HG03442 (cell line): ENCODE measurements around the gene ALDH6A1.

Experiments used
- ATAC-seq: cut with Tn5 transposase; IDR thresholded peaks from one replicate; pipeline ENCODE4 v1.9.1; 2021; ENCODE audit warnings: mild to moderate bottlenecking, moderate library complexity; ENCODE audit not compliant: unreplicated experiment

The ALDH6A1 gene

DNA sequence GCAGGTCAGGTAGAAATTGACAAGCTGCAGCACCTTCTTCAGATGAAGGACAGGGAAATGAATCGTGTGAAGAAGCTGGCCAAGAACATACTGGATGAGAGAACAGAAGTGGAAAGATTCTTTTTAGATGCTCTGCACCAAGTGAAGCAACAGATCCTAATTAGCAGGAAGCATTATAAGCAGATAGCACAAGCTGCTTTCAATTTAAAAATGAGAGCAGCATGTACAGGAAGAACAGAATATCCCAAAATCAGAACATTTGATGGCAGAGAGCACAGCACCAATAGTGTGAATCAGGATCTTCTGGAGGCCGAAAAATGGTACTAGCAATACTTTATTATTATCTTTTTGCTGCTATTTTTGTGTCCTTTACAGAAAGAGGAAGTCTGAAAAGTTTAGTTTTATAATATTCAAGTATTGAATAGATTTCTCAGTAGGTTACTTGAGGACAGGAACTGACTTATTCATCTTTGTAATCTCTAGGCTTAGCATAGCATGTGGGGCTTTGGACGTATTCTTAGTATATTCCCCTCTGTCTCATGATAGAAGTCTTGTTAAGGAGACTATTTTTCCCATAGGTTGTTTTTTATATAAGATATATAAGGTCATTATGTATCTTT is 34.3 kb downstream of the ALDH6A1 start:
- ATAC-seq = no peak

DNA sequence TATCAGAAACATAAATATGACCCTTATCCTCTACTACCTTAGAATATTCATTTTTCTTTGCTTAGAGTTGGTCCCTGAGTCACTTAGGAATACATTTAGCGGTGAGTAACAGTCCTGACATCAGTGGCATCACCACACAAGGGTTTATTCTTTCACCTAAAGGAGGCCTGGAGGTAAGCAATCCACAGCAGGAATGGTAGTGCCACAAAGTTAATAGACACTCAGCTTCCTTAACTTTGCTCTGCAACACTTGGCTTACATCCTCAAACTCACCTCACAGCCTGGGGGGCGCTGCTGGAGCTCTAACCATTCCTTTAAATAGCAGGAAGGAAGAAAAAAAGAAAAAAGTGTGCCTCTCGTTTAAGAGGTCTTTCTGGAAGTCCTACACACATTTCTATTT is 36.0 kb downstream of the ALDH6A1 start:
- no peak for ATAC-seq

DNA sequence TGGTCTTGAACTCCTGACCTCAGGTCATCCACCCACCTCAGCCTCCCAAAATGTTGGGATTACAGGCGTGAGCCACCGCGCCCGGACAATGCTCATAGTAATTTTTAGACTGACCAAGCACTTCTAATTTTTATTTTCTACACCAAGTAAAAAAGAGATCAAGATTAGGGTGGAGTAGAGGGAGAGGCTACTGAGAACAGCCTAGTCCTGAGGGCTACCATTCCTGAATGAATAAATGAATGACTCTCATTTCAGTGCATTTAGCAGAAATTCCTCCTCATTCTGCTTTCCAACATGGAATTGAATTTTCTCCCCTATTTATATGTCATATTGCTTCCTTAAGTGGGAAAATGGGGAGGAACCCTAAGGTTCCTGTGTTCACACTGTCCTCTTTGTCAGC is 38.7 kb downstream of the ALDH6A1 start:
- no peak for ATAC-seq

DNA sequence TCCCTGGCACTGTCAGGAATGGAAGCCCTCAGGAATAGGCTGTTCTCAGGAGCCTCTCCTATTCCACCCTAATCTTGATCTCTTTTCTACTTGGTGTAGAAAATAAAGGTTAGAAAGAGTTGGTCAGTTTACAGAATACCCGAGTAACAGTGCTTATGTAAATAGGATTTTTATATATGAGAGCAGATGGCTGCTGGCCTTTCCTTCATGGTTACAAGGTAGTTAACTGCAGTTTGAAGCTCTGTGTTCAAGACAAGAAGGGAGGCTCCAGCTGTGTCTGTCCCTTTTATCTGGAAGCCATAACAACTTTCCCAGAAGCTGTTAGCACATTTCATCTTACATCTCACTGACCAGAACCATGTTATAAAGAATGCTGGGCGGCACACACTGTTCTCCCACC is 42.0 kb downstream of the ALDH6A1 start:
- no peak for ATAC-seq

DNA sequence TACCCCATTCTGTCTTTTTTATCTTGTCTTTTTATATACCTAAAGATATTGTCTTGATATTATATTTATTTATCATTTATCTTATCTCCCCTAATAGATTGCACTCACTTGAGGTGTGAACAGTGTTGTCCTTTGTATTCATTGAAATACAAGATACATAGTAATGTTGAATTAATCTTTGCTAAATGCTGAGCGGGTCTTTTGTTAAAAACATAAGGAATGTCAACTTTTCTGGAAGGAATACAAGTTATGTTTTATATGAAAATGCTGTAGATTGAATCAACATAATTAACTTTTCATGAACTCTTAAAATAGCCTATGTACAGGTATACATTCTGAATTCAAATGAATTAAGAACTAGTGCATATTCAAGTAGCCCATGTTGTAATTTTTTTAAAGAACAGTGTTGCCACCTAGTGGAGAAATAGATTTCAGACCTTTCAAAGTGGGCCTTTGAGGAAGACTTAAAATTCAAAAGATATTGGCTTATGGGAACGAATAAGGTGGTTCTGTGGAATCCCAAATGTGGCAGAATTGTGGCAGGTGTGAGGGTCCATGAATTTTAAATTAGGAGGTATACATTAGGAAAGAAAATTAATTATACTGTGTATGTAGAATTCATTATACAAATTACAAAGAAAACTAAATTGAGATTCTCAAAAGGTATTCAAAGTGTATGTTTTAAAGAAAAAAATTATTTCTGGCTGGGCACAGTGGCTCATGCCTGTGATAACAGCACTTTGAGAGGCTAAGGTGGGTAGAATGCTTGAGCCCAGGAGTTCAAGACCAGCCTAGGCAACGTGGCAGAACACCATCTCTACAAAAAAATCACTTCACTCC is 46.0 kb downstream of the ALDH6A1 start:
- no peak for ATAC-seq

DNA sequence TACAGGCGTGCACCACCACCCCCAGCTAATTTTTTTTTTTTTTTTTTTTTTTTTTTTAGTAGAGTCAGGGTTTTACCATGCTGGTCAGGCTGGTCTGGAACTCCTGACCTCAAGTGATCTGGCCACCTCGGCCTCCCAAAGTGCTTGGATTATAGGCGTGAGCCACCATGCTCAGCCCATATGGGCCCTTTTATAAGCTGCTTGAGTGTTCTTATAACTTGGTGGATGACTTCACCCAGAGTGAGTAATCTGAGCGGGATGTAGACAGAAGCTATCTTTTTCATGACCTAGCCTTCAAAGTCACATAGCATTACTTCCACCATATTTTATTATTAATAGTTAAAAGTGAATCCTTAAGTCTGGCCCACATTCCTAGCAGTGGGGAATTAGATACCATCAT is 48.7 kb downstream of the ALDH6A1 start:
- no peak for ATAC-seq

DNA sequence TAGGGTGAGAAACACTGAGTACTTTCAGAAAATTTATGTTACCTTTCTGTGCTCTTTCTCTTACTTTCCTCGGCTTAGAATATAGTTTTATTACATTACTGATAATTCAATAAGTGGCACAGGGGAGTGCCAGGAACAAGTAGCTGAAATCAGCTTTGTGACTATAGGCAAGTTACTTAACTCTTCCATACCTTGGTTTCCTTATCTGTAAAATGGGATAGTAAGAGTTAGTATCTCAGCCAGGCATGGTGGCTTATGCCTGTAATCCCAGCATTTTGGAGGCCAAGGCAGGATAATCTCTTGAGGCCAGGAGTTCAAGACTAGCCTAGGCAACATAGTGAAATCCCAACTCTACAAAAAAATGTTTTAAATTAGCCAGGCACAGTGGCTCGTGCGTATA is 49.7 kb downstream of the ALDH6A1 start:
- ATAC-seq = no peak

DNA sequence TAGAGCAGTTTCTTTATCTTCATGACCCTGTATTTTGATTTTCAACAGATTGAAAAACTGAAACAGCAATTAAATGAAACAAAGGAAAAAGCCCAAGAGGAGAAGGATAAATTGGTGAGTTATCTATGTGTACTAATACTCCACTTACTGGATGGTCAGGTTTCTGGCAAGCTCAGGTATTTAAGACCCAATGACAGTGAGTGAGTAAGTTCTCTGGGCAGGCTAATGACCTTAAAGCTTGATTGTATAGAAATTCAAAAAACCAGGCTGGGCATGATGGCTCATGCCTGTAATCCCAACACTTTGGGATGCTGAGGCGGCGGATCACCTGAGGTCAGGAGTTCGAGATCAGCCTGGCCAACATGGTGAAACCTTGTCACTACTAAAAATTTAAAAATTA is 55.1 kb downstream of the ALDH6A1 start:
- ATAC-seq = no peak

DNA sequence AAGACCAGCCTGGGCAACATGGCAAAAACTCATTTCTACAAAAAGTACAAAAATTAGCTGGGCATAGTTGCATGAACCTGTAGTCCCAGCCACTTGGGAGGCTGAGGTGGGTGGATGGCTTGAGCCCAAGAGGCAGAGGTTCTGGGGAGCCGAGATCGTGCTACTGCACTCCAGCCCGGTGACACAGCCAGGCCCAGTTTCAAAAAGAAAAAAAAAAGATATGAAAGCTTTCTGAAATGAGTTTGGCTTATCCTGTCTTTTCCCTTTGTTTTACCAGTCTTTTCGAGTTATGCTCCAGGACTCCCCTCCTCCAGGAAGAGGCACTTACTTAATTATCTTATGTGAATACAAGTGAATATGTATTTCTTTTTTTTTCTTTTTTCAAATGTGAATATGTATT is 61.9 kb downstream of the ALDH6A1 start:
- ATAC-seq = no peak

DNA sequence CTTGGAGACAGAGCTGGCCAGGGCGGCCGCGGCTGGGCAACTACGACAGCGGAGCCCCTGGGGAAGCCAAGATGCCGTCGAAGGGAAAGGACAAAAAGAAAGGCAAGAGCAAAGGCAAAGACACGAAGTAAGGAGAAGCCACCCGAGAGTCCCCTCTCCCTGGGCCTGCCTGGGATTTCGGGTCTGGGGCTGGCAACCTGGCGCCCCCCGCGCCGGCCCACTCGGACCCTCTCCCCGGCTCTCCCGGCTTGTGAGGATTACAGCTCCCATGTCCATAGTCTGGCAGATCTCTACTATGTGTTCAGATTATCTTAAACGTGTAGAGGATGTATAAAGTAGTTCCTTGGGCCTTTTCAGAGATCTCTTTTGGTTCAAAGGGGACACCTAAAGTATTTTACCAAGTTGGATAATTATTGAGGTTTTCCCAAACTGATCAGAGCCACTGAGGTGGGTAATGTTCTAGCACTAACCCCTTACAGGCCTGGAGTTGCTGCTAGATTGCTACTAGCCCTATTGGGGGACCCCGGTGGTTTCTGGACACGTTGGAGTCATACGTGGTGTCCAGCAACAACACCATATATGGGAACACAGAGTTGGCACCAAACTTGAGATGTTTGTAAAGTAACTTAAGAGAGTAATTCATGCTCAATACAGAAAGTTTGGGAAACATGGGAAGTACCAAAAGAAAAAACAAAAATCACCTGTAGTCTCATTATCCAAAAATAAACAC is 64.7 kb downstream of the ALDH6A1 start:
- peak; percentile 12 for ATAC-seq

DNA sequence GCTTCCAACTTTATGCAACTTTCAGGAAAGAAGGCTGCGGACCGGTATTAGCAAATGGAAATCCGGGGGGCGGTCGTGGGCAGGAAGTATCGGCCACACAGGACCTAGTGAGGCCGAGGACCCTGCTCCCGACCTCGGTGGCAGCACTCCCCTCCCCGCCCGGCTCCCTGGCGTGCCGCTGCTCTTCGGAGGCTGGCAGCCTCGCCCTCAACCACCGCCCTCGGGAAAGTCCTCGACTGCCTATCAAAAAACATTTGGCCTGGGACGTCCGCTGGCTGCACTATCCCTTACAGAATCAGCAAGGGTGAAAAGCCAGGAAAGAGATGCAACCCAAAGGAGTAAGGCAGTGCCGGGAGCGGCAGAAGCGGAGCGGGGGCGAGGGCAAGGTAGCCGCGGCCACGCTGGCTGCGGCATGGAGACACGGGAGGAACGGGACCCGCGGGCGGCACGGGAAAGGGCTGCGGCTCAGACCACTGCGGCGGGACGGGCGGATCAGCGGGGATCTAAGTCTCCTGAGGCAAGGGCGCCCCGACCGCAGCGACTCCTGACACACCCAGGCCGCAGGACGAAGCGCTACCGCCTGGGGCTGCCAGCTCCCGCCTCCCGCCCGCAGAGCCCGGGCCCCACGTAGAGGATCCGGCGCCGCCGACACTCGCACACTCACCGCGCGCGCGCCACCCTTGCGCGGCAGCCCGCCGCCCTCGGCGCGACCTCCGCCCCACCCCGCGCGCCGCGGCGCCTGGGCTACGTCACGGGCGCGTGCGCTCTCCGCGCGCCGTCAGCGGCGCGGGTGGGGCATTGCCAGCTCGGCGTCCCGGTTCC is 65.5 kb downstream of the ALDH6A1 start, which contains the start of the genes BBOF1 and ENTPD5:
Gene BBOF1 (plus strand): TSS at position 764 of the 822 bp plus-strand sequence. CDS start 130 bp downstream, outside the sequence.
Gene ENTPD5 (minus strand): TSS at position 703 of the 822 bp plus-strand sequence. CDS start 31,186 bp downstream, outside the sequence.
- ATAC-seq = peak; percentile 84

DNA sequence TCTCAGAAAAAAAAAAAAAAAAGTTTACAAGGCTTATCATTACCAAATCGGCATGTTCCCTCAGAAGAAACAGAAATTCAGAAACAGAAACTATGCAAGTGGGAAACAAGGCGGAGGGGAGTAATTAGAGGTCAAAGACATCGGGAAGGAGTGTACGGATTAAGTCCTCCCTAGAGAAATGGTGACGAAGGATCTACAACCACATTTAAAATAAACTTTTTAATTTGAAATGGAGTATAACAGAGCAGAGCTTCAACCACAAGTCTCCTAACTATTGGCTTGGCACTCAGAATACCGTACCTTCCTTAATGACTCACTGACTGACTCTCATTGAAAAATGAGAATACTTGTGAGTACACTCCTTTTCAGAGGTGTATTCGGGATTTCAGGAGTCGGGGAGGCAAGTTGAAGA is 66.1 kb downstream of the ALDH6A1 start:
- no peak for ATAC-seq

DNA sequence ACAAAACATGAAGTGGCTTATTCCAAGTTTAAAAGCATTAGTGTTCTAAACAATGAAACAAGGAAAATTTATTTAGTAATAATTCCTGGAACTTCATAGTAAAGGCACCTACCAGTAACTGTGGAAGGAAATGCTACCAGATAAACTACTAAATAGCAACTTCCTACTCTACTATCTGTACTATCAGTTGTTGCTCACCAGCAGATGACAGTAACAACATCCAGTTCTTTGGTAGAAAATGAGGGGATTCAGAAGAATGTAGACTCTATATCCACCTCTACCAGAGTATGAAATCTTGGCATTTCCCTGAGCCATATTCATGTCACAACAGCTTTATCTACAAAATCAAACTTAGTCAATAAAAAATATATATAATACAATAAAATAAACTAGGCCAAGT is 68.3 kb downstream of the ALDH6A1 start:
- ATAC-seq = no peak

DNA sequence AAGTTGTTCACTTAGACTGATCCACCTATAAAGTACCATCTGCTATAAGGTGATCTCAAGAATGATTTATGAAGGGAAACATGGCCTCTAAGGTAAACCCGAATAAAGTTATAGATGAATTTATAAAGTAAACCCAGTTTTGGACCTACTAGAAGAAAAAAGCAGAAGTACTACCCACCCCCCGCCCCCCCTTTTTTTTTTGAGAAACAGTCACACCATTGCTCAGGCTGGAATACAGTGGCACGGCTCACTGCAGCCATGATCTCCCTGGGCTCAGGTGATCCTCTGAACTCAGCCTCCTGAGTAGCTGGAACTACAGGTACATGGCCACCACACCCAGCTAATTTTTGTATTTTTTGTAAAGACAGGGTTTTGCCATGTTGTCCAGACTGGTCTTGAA is 69.1 kb downstream of the ALDH6A1 start:
- ATAC-seq = no peak

DNA sequence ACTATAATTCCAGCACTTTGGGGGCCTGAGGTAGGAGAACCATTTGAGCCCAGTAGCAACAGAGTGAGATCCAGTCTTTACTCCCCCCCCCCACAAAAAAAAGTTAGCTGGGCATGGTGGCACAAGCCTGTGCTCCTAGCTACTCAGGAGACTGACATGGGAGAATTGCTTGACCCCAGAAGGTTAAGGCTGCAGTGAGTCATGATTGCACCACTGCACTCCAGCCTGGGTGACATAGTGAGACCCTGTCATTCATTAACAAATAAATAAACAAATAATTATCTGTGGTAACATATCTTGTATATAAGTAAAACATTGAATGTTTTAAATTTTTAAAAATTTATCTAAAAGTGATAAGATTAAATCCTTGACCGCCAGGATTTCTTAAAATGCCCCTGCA is 70.0 kb downstream of the ALDH6A1 start:
- ATAC-seq = no peak

DNA sequence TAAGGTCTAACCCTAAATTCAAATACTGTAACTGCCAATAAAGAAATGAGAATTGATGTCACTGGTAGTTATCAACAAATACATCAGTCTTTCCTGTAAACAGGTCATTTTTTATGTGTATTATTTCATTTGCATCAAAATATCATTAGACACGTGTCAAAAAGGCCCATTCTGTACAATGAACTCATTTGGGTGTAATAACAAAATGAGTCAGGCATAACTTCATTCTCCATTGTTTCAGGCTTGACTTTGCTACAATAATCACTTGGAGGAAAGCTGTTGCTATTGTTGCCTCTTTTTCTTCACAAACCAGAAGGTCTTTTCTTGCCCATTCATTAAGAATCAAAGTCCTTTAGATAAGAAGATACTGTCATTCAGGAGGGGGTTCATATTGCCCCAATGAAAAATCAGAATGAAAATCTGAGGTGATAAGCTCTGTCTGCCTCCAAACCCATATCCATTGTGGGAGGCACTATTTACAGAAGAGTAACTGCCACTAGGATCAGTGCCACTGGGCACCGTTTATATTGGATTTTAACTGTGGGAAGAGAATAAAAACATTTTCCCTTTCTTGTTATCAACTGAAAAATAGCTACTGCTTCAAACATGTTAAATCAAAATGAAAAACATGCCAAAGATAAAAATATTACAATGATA is 75.3 kb downstream of the ALDH6A1 start:
- no peak for ATAC-seq
